Cerebellar cortex (tissue), 1 donor: ENCODE measurements around the gene HDDC2.

Source experiments
- DNase-seq: peaks from one replicate; pipeline ENCODE4 v3.0.0-alpha.2; 2015; ENCODE audit warnings: low spot score

HDDC2 gene

DNA sequence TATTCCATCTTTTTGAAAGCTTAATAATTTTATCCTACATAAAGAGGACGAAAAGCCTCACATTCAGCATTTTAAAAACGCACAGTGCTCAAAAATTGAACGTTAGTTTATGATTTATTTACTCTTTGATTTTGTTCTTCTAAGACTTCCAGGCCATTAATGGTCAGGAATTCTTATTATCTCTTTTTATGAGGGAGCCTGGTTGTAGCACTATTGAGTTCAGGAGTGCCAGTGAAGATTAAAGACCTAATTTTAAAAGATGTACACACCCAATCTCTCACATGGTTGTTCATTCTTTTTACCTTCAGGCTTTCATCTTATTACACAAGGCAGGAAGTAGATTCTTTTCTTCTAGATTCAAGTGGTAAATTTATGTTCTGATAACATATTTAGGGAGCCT lies 68.6 kb downstream of the HDDC2 start:
- DNase-seq: no peak

DNA sequence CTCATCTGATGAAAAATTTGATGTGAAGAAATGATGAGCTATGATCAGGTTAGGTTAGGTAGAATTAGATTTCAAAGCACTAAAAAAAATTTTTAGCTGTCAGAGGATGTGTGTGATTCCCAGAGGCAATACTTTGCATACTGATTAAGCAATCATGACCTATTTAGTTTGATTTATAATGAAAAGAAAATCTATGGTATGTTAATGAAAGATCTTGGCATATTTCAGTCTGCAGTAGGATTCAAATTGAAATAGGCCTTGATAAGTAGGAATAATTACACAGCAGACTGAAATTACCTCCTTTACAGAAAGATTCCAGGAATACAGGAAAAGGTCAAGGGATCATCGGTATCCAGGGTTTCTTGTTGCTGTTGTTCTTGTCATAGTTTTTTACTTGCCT lies 69.3 kb downstream of the HDDC2 start:
- DNase-seq: no peak

DNA sequence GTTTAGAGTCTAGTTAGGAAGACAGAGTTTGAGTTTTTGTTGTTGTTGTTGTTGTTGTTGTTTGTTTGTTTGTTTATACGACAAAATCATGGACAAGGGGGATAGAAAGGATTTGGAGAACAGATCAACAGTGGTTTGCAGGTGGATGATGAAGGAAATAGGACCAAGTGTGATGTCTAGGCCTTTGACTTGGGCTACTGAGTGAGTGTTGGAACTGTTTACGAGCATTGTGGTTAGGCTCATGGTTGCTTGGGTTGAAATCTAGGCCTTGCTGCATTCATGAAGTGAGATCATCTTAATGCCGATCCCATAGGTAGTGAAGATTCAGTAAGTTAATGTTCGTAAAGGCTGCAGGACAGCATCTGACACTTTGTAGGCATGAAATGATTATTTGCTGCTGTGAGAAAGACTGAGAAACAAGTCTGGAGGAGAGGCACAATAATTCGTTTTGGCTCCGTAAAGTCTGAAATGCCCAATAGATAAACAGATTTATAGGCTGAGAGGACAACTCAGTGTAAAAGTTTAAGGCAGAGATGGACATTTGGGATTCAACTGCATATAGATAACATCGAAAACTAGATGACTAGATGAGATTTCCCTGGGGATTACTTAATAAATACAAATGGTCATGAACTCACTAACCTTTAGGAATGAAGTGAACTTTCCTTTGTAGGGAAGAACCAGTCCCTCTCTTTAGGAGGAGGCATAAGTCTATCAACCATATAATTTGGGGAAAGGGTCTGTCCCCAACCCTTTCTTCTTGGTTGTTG lies 70.0 kb downstream of the HDDC2 start:
- DNase-seq: no peak

DNA sequence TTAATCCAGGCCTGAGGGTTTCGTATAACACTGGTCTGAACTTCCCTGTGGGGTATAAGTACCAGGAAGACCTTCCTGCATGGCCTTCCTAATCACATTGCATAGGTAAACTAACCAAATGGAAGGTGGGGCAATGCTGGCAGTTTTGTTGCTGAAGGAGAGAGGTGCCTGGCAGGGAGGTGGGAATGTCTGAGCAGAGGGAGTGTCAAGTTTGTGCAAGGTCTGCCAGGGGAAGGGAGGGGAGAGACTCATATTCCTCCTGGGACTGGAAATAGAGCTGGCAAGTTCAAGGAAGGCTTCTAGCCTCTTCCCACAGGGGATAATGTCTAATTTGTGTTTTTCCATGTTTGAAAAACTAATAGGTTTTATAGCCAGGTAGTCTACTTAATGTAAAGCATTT lies 70.6 kb downstream of the HDDC2 start:
- no peak for DNase-seq

DNA sequence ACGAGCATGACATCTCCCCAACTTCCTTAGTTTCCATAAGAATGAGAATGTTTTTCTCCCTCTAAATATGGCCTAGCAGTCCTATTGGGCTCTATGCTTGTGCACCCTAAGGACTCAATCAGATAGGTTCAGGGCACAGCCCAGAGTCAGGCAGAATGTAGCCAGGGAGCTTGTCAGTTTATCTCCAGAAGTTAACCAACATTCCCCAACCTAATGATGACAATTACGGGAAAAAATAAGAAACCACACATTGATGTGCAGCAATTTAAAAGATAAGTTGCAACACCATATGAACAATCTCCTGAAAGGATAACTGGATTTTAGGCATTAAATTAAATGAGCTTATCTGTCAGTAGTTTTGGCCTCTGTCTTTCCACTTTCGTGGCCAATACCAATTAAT lies 71.1 kb downstream of the HDDC2 start:
- DNase-seq: no peak

DNA sequence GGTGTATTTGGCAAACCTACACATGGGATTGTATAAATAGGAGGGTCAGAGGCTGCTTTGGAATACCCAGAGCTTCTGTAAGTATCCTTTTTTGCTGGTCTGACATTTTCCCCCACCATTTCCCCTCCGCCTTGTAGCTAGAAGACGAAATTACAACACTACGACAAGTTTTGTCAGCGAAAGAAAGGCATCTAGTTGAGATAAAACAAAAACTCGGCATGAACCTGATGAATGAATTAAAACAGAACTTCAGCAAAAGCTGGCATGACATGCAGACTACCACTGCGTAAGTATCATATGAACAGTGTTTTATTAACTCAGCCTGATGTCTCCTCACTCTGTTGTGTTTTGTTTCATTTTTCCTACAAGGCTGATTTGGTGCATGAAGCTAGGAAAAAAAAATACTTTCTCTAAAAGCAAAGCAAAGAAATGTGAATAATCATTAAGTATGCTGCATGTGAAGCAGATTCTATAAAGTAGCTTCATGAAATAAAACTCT lies 72.7 kb downstream of the HDDC2 start:
- no peak for DNase-seq

DNA sequence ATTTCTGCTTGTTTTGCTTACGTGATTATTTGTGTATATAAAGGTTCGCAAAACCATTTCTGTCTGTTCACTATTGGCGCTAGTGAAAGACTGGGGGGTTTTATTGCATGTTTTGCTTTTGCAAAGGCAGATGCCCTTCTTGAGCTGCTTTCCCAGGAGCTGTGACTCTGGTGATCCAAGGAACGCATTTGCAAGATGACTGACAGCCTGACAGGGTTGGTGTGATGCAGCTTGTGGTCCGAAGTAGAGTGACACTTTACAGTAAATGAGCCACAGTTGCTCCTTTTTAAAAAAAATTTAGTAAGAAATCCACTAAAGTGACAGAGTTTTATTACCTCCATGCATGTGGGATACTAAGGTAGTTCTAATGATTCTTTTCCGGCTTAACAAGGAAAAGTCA lies 74.5 kb downstream of the HDDC2 start:
- DNase-seq: no peak
